Thyroid gland (tissue), 4 donors: ENCODE results near the gene WDR91. TPM values are rescaled to one million over a fixed set of nuclear protein-coding genes. Genes with fewer than 3 reads are reported as not detected.
"Not testable (repeated sequence)": the region's sequence is repeated elsewhere in the genome, so short reads cannot be mapped to it uniquely, and the experiment has no call there.

Experiments
- DNase-seq, 2 donors: peaks; one replicate each; pipeline ENCODE4 v3.0.0-alpha.2; 2019
- H3K27ac ChIP-seq, 3 donors: fragments of 200-600 bp; sonication (generic); 1 replicate in 2 of 3; 2 replicates in 1 of 3; pipeline ENCODE4 v1.5.1; 2016 to 2019; ENCODE audit warnings: mild to moderate bottlenecking in 1 of 3, moderate library complexity in 1 of 3
- H3K27me3 ChIP-seq: fragments of 200-600 bp; sonication (generic); one replicate; pipeline ENCODE4 v1.5.1; 2019
- H3K36me3 ChIP-seq, 2 donors: fragments of 200-600 bp; sonication (generic); one replicate each; pipeline ENCODE4 v1.5.1; 2016 to 2019
- H3K4me1 ChIP-seq, 2 donors: fragments of 200-600 bp; sonication (generic); one replicate each; pipeline ENCODE4 v1.5.1; 2017 to 2019
- H3K4me3 ChIP-seq, 3 donors: fragments of 200-600 bp; sonication (generic); replicated peaks in 1 of 3; 1 replicate in 2 of 3; 2 replicates in 1 of 3; pipeline ENCODE4 v1.5.1; 2016; ENCODE audit warnings: mild to moderate bottlenecking in 1 of 3
- H3K9me3 ChIP-seq: fragments of 200-600 bp; sonication (generic); one replicate; pipeline ENCODE4 v1.5.1; 2017
- POLR2A ChIP-seq, 2 donors: fragments of 450-650 bp; IDR thresholded peaks; one replicate each; pipeline ENCODE4 v1.6.1; 2017; ENCODE audit warnings: antibody characterized with exemption in 2 of 2, mild to moderate bottlenecking in 2 of 2, moderate library complexity in 1 of 2
- WGBS, 2 donors: methylation state at CpG; one replicate each; pipeline ENCODE4 v1.1.5; 2017; 5-methylcytosine and 5-hydroxymethylcytosine counted together
- intact Hi-C: fragments of 100-400 bp; cut with DNase I; formaldehyde crosslinking; loops from one replicate; pipeline ENCODE4 v1.15.1; 2023
- total RNA-seq, 4 donors: library from RNA; depleted of rRNA; stranded (reverse); fragments of >200 nt; gene quantifications; one replicate each; pipeline ENCODE4 v1.2.3, GENCODE V29; 2016
- TF ChIP-seq, protein P1 (sequence below), 6 experiments: fragments of 200-600 bp in 3 of 6; fragments of 450-650 bp in 3 of 6; sonication (generic) in 3 of 6; IDR thresholded peaks; one replicate each; pipeline ENCODE4 v1.5.1; 2016 to 2019; ENCODE audit warnings: antibody characterized with exemption in 6 of 6, mild to moderate bottlenecking in 2 of 6, inconsistent platforms in 1 of 6, moderate library complexity in 1 of 6

Gene WDR91
- total RNA-seq, 4 donors from 2014 or later: 8.4 to 34.4 (median 9.1) TPM

GRCh38 chr7:135179321-135179925 lies 31.9 kb downstream of the WDR91 start:
- H3K4me3 ChIP-seq: no peak overlapping the region
- H3K27me3 ChIP-seq: no peaks in the 10 kb centered on the region
- WGBS, 2 donors: 94 to 98% methylated on average over 8 of the region's 8 CpGs
- H3K4me1 ChIP-seq: no peaks in the 10 kb centered on the region
- H3K36me3 ChIP-seq: peaks cover 1 to 5% of the 10 kb centered on the region in 2 donors
- intact Hi-C loops: no loop called here
- no peak overlapping the region for H3K27ac ChIP-seq
- TF ChIP-seq, protein P1, sequence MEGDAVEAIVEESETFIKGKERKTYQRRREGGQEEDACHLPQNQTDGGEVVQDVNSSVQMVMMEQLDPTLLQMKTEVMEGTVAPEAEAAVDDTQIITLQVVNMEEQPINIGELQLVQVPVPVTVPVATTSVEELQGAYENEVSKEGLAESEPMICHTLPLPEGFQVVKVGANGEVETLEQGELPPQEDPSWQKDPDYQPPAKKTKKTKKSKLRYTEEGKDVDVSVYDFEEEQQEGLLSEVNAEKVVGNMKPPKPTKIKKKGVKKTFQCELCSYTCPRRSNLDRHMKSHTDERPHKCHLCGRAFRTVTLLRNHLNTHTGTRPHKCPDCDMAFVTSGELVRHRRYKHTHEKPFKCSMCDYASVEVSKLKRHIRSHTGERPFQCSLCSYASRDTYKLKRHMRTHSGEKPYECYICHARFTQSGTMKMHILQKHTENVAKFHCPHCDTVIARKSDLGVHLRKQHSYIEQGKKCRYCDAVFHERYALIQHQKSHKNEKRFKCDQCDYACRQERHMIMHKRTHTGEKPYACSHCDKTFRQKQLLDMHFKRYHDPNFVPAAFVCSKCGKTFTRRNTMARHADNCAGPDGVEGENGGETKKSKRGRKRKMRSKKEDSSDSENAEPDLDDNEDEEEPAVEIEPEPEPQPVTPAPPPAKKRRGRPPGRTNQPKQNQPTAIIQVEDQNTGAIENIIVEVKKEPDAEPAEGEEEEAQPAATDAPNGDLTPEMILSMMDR (IDR thresholded peaks at IDR 0.05): no peak
- DNase-seq: no peak
- H3K9me3 ChIP-seq: no peaks in the 10 kb centered on the region

- no peak for TF ChIP-seq POLR2A (IDR thresholded peaks at IDR 0.05)
- TF ChIP-seq, protein P1 (IDR thresholded peaks at IDR 0.05): no peak
- intact Hi-C loops: no loop called here
Measured at GRCh38 chr7:135178364-135178763, 33.0 kb downstream of the WDR91 start.

DNA sequence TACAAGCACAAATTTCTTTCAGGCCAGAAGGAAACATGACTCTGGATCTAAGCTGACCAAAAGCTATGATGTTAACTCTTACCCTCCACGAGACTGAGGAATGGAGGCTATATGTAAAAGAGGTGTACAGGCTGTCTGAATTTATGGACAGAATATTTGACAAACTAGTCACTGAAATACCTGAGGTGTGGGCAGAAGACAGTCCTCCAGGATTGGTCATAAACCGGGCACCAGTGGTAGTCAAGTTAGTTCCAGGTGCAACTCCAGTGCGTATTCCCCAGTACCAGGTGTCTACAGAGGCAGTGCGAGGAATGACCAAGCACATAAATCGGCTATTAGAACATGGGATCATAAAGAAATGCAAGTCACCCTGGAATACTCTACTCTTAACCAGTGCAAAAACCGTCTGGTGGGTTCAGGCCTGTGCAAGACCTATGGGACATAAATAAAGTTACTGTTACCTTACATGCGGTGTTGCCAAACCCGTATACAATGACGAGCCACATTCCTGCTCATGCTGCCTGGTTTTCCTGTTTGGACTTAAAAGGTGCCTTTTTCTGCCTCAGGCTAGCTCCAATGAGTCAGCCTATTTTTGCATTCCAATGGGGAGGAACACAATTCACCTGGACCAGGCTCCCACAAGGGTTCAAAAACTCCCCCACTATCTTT lies 34.2 kb downstream of the WDR91 start:
- Histone ChIP-seq H3K4me3 (no peak overlapping the region), H3K4me1 (no peaks in the 10 kb centered on the region), H3K27me3 (no peaks in the 10 kb centered on the region), H3K27ac (no peak overlapping the region), H3K36me3 (no peaks in the 10 kb centered on the region), H3K9me3 (no peaks in the 10 kb centered on the region)
- no peak for TF ChIP-seq POLR2A (IDR thresholded peaks at IDR 0.05)
- TF ChIP-seq, protein P1 (IDR thresholded peaks at IDR 0.05): no peak
- intact Hi-C loops: no loop called here
- no peak for DNase-seq
- 95 to 96% methylated on average over 9 of the region's 9 CpGs for WGBS, 2 donors

More at GRCh38 chr7:135178364-135178763, 33.0 kb downstream of the WDR91 start:
- Histone ChIP-seq H3K27me3 (no peaks in the 10 kb centered on the region), H3K4me3 (no peak overlapping the region), H3K4me1 (no peaks in the 10 kb centered on the region), H3K9me3 (no peaks in the 10 kb centered on the region), H3K27ac (no peak overlapping the region), H3K36me3 (no peaks in the 10 kb centered on the region)
- WGBS, 2 donors: 88 to 89% methylated on average over 13 of the region's 13 CpGs
- no peak for DNase-seq

- Histone ChIP-seq H3K27me3 (no peaks in the 10 kb centered on the region), H3K4me3 (no peak overlapping the region), H3K27ac (no peak overlapping the region), H3K36me3 (no peaks in the 10 kb centered on the region), H3K4me1 (peaks cover 0 to 8% of the 10 kb centered on the region in 2 donors), H3K9me3 (no peaks in the 10 kb centered on the region)
- intact Hi-C loops: no loop called here
- 94 to 95% methylated on average over 6 of the region's 6 CpGs for WGBS, 2 donors
- TF ChIP-seq POLR2A (IDR thresholded peaks at IDR 0.05): no peak
- TF ChIP-seq, protein P1 (IDR thresholded peaks at IDR 0.05): no peak
- DNase-seq: no peak
Measured at GRCh38 chr7:135175931-135176330, 35.4 kb downstream of the WDR91 start.

GRCh38 chr7:135174941-135175340 lies 36.4 kb downstream of the WDR91 start:
- Histone ChIP-seq H3K27me3 (no peaks in the 10 kb centered on the region), H3K9me3 (no peaks in the 10 kb centered on the region), H3K36me3 (no peaks in the 10 kb centered on the region), H3K4me1 (peaks cover 0 to 8% of the 10 kb centered on the region in 2 donors), H3K4me3 (no peak overlapping the region), H3K27ac (no peak overlapping the region)
- DNase-seq: no peak
- no peak for TF ChIP-seq POLR2A (IDR thresholded peaks at IDR 0.05)
- TF ChIP-seq, protein P1 (IDR thresholded peaks at IDR 0.05): no peak
- intact Hi-C loops: loop anchor here (5.0 kb wide), 1 partner anchor 188 kb away; the partner anchor contains the start of gene AGBL3
- 96 to 97% methylated on average over 7 of the region's 7 CpGs for WGBS, 2 donors

DNA sequence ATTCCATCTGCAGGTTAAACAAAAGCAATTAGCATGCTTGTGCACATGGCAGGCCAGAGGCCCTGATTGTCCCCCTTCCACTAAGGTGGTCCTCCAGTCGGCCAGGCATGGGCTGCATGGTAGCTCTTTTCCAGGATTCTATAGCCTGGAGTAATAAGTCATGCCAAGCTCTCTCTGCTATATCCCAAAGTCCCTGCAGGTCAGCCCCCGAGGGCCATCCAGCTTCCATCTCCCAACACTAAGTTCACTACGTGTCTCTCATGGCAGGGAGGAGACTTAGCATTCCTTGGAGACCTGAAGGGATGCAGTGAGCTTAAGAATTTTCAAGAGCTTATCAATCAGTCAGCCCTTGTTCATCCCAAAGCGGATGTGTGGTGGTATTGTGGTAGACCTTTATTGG lies 37.4 kb downstream of the WDR91 start:
- intact Hi-C loops: loop anchor here (5.0 kb wide), 1 partner anchor 187 kb away; the partner anchor contains the start of gene AGBL3
- H3K9me3 ChIP-seq, DNase-seq, H3K36me3 ChIP-seq, H3K27ac ChIP-seq, H3K4me3 ChIP-seq, H3K27me3 ChIP-seq: not testable (repeated sequence)
- H3K4me1 ChIP-seq: peaks cover 10 to 18% of the 10 kb centered on the region in 2 donors
- WGBS, 2 donors: 83 to 88% methylated on average over 4 of the region's 4 CpGs
